OCI-LY3 (cell line): ENCODE data around the gene RAB29.
"Not testable (repeated sequence)": the region's sequence is repeated elsewhere in the genome, so short reads cannot be mapped to it uniquely, and the experiment has no call there.

Experiments used
- H2AFZ ChIP-seq: fragments of 200-600, 300-600 bp; shearing (Covaris generic); 2 replicates; pipeline ENCODE4 v1.6.0; 2014; ENCODE audit warnings: antibody characterized with exemption, low read depth, low read length
- H3K27ac ChIP-seq: fragments of 200-600, 300-600 bp; sonication (generic); 2 replicates; pipeline ENCODE4 v1.5.1; 2014; ENCODE audit warnings: mild to moderate bottlenecking, low read length, moderate library complexity, mixed read lengths
- H3K27me3 ChIP-seq: fragments of 200-600, 300-600 bp; sonication (generic); 2 replicates; pipeline ENCODE4 v1.6.1; 2014; ENCODE audit warnings: low read depth, low read length, mixed read lengths
- H3K36me3 ChIP-seq: fragments of 200-600, 300-600 bp; sonication (generic); replicated peaks from 2 replicates; pipeline ENCODE3; 2014; ENCODE audit warnings: low read depth, low read length, mixed read lengths
- H3K4me1 ChIP-seq: fragments of 300-600, 200-600 bp; sonication (generic); 2 replicates; pipeline ENCODE4 v1.6.1; 2014; ENCODE audit warnings: low read length, mixed read lengths
- H3K4me2 ChIP-seq: fragments of 200-600, 300-600 bp; sonication (generic); 2 replicates; pipeline ENCODE4 v1.6.1; 2014; ENCODE audit warnings: low read length, mixed read lengths
- H3K4me3 ChIP-seq: fragments of 300-600, 200-600 bp; sonication (generic); 2 replicates; pipeline ENCODE4 v1.5.1; 2014; ENCODE audit warnings: antibody characterized with exemption, mild to moderate bottlenecking, low read length, moderate library complexity
- H3K79me2 ChIP-seq: fragments of 300-600, 200-600 bp; shearing (Covaris generic); 2 replicates; pipeline ENCODE4 v1.6.1; 2014; ENCODE audit warnings: mild to moderate bottlenecking, low read length, mixed read lengths
- H3K9ac ChIP-seq: fragments of 300-600, 200-600 bp; shearing (Covaris generic); 2 replicates; pipeline ENCODE4 v1.6.0; 2014; ENCODE audit warnings: mild to moderate bottlenecking, low read length, moderate library complexity
- H3K9me3 ChIP-seq: fragments of 200-600, 300-600 bp; shearing (Covaris generic); 2 replicates; pipeline ENCODE4 v1.6.1; 2014; ENCODE audit warnings: low read length, mixed read lengths; ENCODE audit not compliant: insufficient read depth
- H4K20me1 ChIP-seq: fragments of 200-600, 300-600 bp; sonication (generic); 2 replicates; pipeline ENCODE4 v1.6.1; 2016; ENCODE audit warnings: low read length, mixed read lengths; ENCODE audit not compliant: insufficient read depth
- EZH2phosphoT487 ChIP-seq: fragments of 200-600 bp; shearing (Covaris generic); IDR thresholded peaks from 2 replicates; pipeline ENCODE4 v1.6.1; 2018; ENCODE audit warnings: antibody characterized with exemption, mixed run types, low read depth
- TF ChIP-seq, protein P1 (sequence below): fragments of 200-600, 300-600 bp; sonication (generic); IDR thresholded peaks from 2 replicates; pipeline ENCODE4 v1.5.1; 2014; ENCODE audit warnings: antibody characterized with exemption, low read length, low read depth

The RAB29 gene

DNA sequence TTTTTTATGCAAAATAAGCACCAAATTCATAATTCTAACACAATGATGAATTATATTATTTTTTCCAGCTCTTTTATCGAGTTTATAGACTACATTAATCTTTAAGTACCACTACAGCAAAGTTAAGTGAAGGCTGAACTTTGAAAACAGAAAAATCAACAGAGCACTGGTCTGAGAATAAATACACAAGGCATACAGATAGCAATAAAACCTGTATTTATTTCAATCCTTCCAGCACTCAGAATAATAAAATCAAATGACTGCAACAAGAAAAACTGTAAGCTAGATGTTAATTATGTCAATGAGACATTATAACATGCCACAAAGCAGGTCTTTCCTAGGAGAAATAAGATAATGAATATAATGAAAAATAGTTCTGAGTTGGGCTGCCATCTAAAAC is 49.8 kb downstream of the RAB29 start:
- TF ChIP-seq, protein P1, sequence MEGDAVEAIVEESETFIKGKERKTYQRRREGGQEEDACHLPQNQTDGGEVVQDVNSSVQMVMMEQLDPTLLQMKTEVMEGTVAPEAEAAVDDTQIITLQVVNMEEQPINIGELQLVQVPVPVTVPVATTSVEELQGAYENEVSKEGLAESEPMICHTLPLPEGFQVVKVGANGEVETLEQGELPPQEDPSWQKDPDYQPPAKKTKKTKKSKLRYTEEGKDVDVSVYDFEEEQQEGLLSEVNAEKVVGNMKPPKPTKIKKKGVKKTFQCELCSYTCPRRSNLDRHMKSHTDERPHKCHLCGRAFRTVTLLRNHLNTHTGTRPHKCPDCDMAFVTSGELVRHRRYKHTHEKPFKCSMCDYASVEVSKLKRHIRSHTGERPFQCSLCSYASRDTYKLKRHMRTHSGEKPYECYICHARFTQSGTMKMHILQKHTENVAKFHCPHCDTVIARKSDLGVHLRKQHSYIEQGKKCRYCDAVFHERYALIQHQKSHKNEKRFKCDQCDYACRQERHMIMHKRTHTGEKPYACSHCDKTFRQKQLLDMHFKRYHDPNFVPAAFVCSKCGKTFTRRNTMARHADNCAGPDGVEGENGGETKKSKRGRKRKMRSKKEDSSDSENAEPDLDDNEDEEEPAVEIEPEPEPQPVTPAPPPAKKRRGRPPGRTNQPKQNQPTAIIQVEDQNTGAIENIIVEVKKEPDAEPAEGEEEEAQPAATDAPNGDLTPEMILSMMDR: no peak
- TF ChIP-seq EZH2phosphoT487: no peak
- Histone ChIP-seq H3K9me3 (no peaks in the 10 kb centered on the region), H3K4me1 (no peaks in the 10 kb centered on the region), H2AFZ (no peak overlapping the region), H4K20me1 (peaks cover 56% of the 10 kb centered on the region), H3K9ac (no peak overlapping the region), H3K36me3 (peaks cover 64% of the 10 kb centered on the region), H3K4me3 (no peak overlapping the region), H3K79me2 (peaks cover 81% of the 10 kb centered on the region), H3K4me2 (no peak overlapping the region), H3K27ac (no peak overlapping the region), H3K27me3 (no peaks in the 10 kb centered on the region)

DNA sequence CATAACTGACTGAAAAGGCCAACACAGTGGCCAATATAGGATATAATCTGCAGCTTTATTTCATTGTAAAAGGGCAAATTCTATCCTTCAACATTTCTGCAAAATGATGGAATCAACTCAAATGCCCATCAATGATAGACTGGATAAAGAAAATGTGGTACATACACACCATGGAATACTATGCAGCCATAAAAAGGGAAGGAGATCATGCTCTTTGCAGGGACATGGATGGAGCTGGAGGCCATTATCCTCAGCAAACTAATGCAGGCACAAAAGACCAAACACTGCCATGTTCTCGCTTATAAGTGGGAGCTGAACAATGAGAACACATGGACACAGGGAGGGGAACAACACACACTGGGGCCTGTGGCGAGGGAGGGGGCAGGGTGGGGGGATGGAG is 54.5 kb downstream of the RAB29 start:
- not testable (repeated sequence) for H2AFZ ChIP-seq, H3K4me2 ChIP-seq, H3K27ac ChIP-seq, H3K4me3 ChIP-seq, H3K9me3 ChIP-seq, H3K27me3 ChIP-seq, H3K9ac ChIP-seq
- H3K79me2 ChIP-seq: peaks cover 53% of the 10 kb centered on the region
- peaks cover 84% of the 10 kb centered on the region for H3K36me3 ChIP-seq
- peaks cover 14% of the 10 kb centered on the region; the same call in 1 of the 2 replicates for H3K4me1 ChIP-seq
- H4K20me1 ChIP-seq: peaks cover 27% of the 10 kb centered on the region

DNA sequence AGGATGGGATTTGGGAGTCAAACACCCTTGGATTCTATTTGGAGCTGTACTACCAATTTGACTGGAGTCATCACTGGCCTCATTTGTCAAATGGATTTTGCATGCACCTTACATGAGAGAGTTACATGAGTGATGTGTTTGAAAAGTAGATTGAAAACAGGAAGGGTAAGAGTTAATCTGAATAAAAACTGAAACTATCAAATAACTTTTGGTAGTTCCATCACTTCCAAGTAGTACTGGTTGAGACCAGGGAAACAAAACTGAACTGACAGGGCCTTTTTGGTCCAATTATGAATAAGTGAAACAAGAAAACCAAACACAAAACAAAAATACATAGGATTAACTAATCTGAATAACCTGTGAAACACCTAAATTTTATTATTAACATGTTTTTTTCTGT is 55.5 kb downstream of the RAB29 start:
- Histone ChIP-seq H3K4me1 (peaks cover 15% of the 10 kb centered on the region; the same call in 1 of the 2 replicates), H3K27me3 (no peaks in the 10 kb centered on the region), H3K27ac (0 out of 2 replicates have a peak overlapping the region, but pooled peaks have one; percentile 1), H2AFZ (no peak overlapping the region), H3K9me3 (no peaks in the 10 kb centered on the region), H3K79me2 (peaks cover 45% of the 10 kb centered on the region), H3K4me2 (no peak overlapping the region), H3K36me3 (peaks cover 84% of the 10 kb centered on the region), H3K4me3 (no peak overlapping the region), H4K20me1 (peaks cover 17% of the 10 kb centered on the region), H3K9ac (no peak overlapping the region)
- TF ChIP-seq, protein P1: no peak
- no peak for TF ChIP-seq EZH2phosphoT487

DNA sequence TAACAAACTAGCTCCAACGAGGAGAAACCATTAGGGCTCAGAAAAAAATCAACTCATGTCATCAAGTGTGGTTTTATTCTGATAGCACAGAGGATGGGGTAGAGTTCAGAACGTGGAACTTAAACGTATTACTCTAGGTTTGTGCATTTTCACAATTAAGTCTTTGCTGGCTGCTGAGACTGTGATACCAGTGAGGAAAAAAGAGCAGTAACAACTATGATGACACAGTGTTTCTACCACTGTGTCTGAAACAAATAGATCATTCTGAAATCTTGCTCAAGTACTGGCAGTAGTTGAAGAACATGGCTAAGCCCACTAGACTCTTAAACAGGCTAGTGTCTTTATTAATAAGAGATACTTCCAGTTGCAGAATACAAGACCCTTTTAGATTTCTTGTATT is 56.3 kb downstream of the RAB29 start:
- no peak overlapping the region for H3K4me3 ChIP-seq
- H3K27me3 ChIP-seq: no peaks in the 10 kb centered on the region
- no peaks in the 10 kb centered on the region for H3K9me3 ChIP-seq
- H3K79me2 ChIP-seq: peaks cover 38% of the 10 kb centered on the region
- peaks cover 16% of the 10 kb centered on the region for H4K20me1 ChIP-seq
- no peak overlapping the region for H3K27ac ChIP-seq
- no peak overlapping the region for H3K9ac ChIP-seq
- no peak overlapping the region for H3K4me2 ChIP-seq
- no peak overlapping the region for H2AFZ ChIP-seq
- peaks cover 15% of the 10 kb centered on the region; the same call in 1 of the 2 replicates for H3K4me1 ChIP-seq
- peaks cover 84% of the 10 kb centered on the region for H3K36me3 ChIP-seq
- TF ChIP-seq EZH2phosphoT487: no peak
- TF ChIP-seq, protein P1: no peak
